Measurements from ENCODE around the gene TRIM10.
"Not testable (repeated sequence)": the region's sequence is repeated elsewhere in the genome, so short reads cannot be mapped to it uniquely, and the experiment has no call there.

The TRIM10 gene

GRCh38 chr6:30127238-30128093 is 33.5 kb downstream of the TRIM10 start:
- no peak for DNase-seq

GRCh38 chr6:30122515-30122914 is 38.5 kb downstream of the TRIM10 start:
- no peak for DNase-seq

- no peak for DNase-seq
Measured at GRCh38 chr6:30121446-30122366, 39.3 kb downstream of the TRIM10 start.

- DNase-seq = not testable (repeated sequence)
Measured at GRCh38 chr6:30118691-30119090, 42.3 kb downstream of the TRIM10 start.

GRCh38 chr6:30116724-30117123 is 44.3 kb downstream of the TRIM10 start:
- no peak for DNase-seq

- DNase-seq = no peak
Measured at GRCh38 chr6:30113841-30114240, 47.2 kb downstream of the TRIM10 start.

- no peak for DNase-seq
Measured at GRCh38 chr6:30113003-30113759, 47.8 kb downstream of the TRIM10 start, which contains the start of gene TRIM31. TSS of gene TRIM31 (minus strand) at chr6:30113090. CDS start at chr6:30112805, 285 bp downstream.

- DNase-seq = no peak
Measured at GRCh38 chr6:30112402-30112994, 48.5 kb downstream of the TRIM10 start.

- no peak for DNase-seq
Measured at GRCh38 chr6:30111266-30111856, 49.6 kb downstream of the TRIM10 start.

- DNase-seq = no peak
Measured at GRCh38 chr6:30104661-30105060, 56.4 kb downstream of the TRIM10 start.

GRCh38 chr6:30103872-30104179 is 57.2 kb downstream of the TRIM10 start:
- DNase-seq = no peak

- peak; percentile 83 for DNase-seq
Measured at GRCh38 chr6:30102970-30103871, 57.8 kb downstream of the TRIM10 start.

GRCh38 chr6:30102414-30102969 is 58.5 kb downstream of the TRIM10 start:
- no peak for DNase-seq
